Mesenchymal stem cell (in vitro differentiated cells and primary cell): ENCODE measurements around the gene IQCH.
A peak's percentile ranks its signal among the peaks of the same experiment; 100 is the strongest.

Source experiments
- DNase-seq: peaks from one replicate; pipeline ENCODE4 v3.0.0-alpha.2; 2013
- H2AFZ ChIP-seq: one replicate; pipeline ENCODE4 v1.6.1; 2013; ENCODE audit warnings: low read depth, mild to moderate bottlenecking, control low read depth, inconsistent platforms, low read length, moderate library complexity
- H2AK5ac ChIP-seq: 2 replicates; pipeline ENCODE4 v1.6.1; 2013; ENCODE audit warnings: low read length, moderate library complexity, mild to moderate bottlenecking, inconsistent platforms; ENCODE audit not compliant: severe bottlenecking
- H2BK120ac ChIP-seq: one replicate; pipeline ENCODE4 v1.6.1; 2013; ENCODE audit warnings: low read depth, mild to moderate bottlenecking, inconsistent platforms, low read length, moderate library complexity
- H2BK12ac ChIP-seq, 2 experiments: one replicate each; pipeline ENCODE4 v1.6.1; 2013; ENCODE audit warnings: inconsistent platforms in 2 of 2, low read length in 2 of 2, mild to moderate bottlenecking in 2 of 2, moderate library complexity in 2 of 2, control low read depth in 1 of 2
- H2BK15ac ChIP-seq: one replicate; pipeline ENCODE4 v1.6.1; 2013; ENCODE audit warnings: mild to moderate bottlenecking, low read depth, inconsistent platforms; ENCODE audit not compliant: poor library complexity, severe bottlenecking
- H2BK5ac ChIP-seq: 2 replicates; pipeline ENCODE4 v1.6.1; 2013; ENCODE audit warnings: low read depth, mild to moderate bottlenecking, low read length, control low read depth, inconsistent platforms; ENCODE audit not compliant: poor library complexity, severe bottlenecking
- H3K14ac ChIP-seq, 2 experiments: one replicate each; pipeline ENCODE4 v1.6.1; 2013; ENCODE audit warnings: inconsistent platforms in 2 of 2, low read length in 2 of 2, control low read depth in 1 of 2, mild to moderate bottlenecking in 1 of 2, moderate library complexity in 1 of 2
- H3K18ac ChIP-seq, 2 experiments: one replicate each; pipeline ENCODE4 v1.6.1; 2013; ENCODE audit warnings: inconsistent platforms in 2 of 2, low read length in 2 of 2, control low read depth in 1 of 2, low read depth in 1 of 2, mild to moderate bottlenecking in 1 of 2
- H3K23ac ChIP-seq, 2 experiments: one replicate each; pipeline ENCODE4 v1.6.1; 2013; ENCODE audit warnings: inconsistent platforms in 2 of 2, low read length in 2 of 2, mild to moderate bottlenecking in 2 of 2, moderate library complexity in 2 of 2, control low read depth in 1 of 2
- H3K27ac ChIP-seq: 2 replicates; pipeline ENCODE4 v1.5.1; 2013; ENCODE audit warnings: mild to moderate bottlenecking, moderate library complexity, low read length, control low read depth, inconsistent platforms; ENCODE audit not compliant: poor library complexity, severe bottlenecking
- H3K27me3 ChIP-seq, 2 experiments: 2 replicates each; pipeline versions ENCODE4 v1.6.1 to v1.7.0; 2013; ENCODE audit warnings: low read length in 2 of 2, mild to moderate bottlenecking in 2 of 2, moderate library complexity in 2 of 2, control low read depth in 1 of 2, inconsistent platforms in 1 of 2; ENCODE audit not compliant: control insufficient read depth in 1 of 2, insufficient read depth in 1 of 2
- H3K36me3 ChIP-seq, 2 experiments: 2 replicates each; pipeline versions ENCODE4 v1.6.1 to v1.7.0; 2013; ENCODE audit warnings: low read length in 2 of 2, control low read depth in 1 of 2, inconsistent platforms in 1 of 2, low read depth in 1 of 2, mild to moderate bottlenecking in 1 of 2; ENCODE audit not compliant: insufficient read depth in 2 of 2, control insufficient read depth in 1 of 2
- H3K4ac ChIP-seq, 2 experiments: one replicate each; pipeline ENCODE4 v1.6.1; 2013; ENCODE audit warnings: inconsistent platforms in 2 of 2, low read length in 2 of 2, mild to moderate bottlenecking in 2 of 2, moderate library complexity in 2 of 2, control low read depth in 1 of 2, low read depth in 1 of 2
- H3K4me1 ChIP-seq: 2 replicates; pipeline ENCODE4 v1.6.1; 2013; ENCODE audit warnings: low read depth, low read length, control low read depth; ENCODE audit not compliant: control insufficient read depth, insufficient read depth
- H3K4me2 ChIP-seq: 2 replicates; pipeline ENCODE4 v1.6.1; 2013; ENCODE audit warnings: low read length, mild to moderate bottlenecking, inconsistent platforms; ENCODE audit not compliant: poor library complexity, severe bottlenecking
- H3K4me3 ChIP-seq, 2 experiments: 2 replicates each; pipeline versions ENCODE4 v1.5.1 to v1.7.0; 2013; ENCODE audit warnings: low read length in 2 of 2, mild to moderate bottlenecking in 2 of 2, control low read depth in 1 of 2, low read depth in 1 of 2; ENCODE audit not compliant: insufficient read depth in 1 of 2
- H3K79me1 ChIP-seq: replicated peaks from 2 replicates; pipeline ENCODE4 v1.6.1; 2013; ENCODE audit warnings: mild to moderate bottlenecking, control low read depth, low read length, inconsistent platforms; ENCODE audit not compliant: poor library complexity, severe bottlenecking
- H3K9ac ChIP-seq: 2 replicates; pipeline ENCODE4 v1.7.0; 2013; ENCODE audit warnings: mild to moderate bottlenecking, low read length, moderate library complexity
- H3K9me3 ChIP-seq: 2 replicates; pipeline ENCODE4 v1.7.0; 2013; ENCODE audit warnings: mild to moderate bottlenecking, low read length; ENCODE audit not compliant: control insufficient read depth
- H4K8ac ChIP-seq: one replicate; pipeline ENCODE4 v1.6.1; 2013; ENCODE audit warnings: inconsistent platforms, mild to moderate bottlenecking, low read length, moderate library complexity
- H4K91ac ChIP-seq: one replicate; pipeline ENCODE4 v1.6.1; 2013; ENCODE audit warnings: mild to moderate bottlenecking, low read length, inconsistent platforms
- WGBS: methylation state at CpG from one replicate; pipeline ENCODE4 v1.1.7; 2013; ENCODE audit warnings: mixed read lengths; 5-methylcytosine and 5-hydroxymethylcytosine counted together

Gene IQCH

GRCh38 chr15:67411486-67411885, 156.9 kb downstream of the IQCH start:
- H3K4me1 ChIP-seq, result peaks cover 11% of the 10 kb centered on the region

DNA sequence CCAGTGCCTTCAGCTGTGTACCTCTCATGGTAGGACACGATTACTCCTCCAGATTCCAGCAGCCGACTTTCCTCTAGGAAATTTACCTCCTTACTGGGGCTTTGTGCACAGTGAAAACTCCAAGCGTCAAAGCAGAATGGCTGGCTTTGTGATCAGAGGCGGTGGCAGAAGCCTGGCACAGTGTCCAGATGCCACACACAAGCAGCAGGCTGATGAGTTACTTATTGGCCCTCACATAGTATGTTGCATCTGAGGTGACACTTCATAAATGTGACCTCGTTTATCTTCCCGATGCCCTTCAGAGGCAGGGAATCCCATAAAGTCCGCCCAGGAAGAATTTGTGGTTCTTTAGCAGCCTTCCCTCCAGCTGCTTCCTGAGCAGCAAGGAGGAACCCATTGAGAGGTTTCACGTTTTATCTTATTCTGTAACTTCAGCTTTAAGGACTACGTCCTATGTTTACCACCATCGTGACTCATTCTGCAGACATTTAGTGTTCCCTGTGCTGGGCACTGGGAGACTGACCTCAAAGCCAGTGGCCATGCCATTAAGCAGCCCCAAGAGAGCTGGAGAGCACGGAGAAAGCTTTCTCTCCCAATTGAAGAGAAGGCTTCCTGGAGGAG, 159.3 kb downstream of the IQCH start:
- Histone ChIP-seq H3K4me2 (no peak overlapping the region), H3K27ac (peak overlapping the region; percentile 1), H2BK12ac (peak overlapping the region; percentile 33 to 51), H3K36me3 (no peaks in the 10 kb centered on the region), H2BK15ac (peak overlapping the region; percentile 65), H3K79me1 (no peaks in the 10 kb centered on the region), H3K4me1 (peaks cover 11% of the 10 kb centered on the region), H2BK5ac (no peak overlapping the region), H3K4me3 (no peak overlapping the region), H3K14ac (no peak overlapping the region), H4K8ac (peak overlapping the region; percentile 88), H3K18ac (peak overlapping the region; percentile 67 to 91), H2AFZ (no peak overlapping the region), H2BK120ac (no peak overlapping the region), H3K4ac (no peak overlapping the region), H3K9me3 (no peaks in the 10 kb centered on the region), H3K27me3 (no peaks in the 10 kb centered on the region), H2AK5ac (no peak overlapping the region), H4K91ac (peak overlapping the region; percentile 25), H3K23ac (no peak overlapping the region), H3K9ac (no peak overlapping the region)
- DNase-seq, result peak; percentile 85
- 31% methylated on average over 11 of the region's 11 CpGs for WGBS

More at GRCh38 chr15:67411486-67411885, 156.9 kb downstream of the IQCH start:
- Histone ChIP-seq H3K4me3 (no peak overlapping the region), H4K8ac (no peak overlapping the region), H3K14ac (no peak overlapping the region), H2BK12ac (no peak overlapping the region), H3K4ac (no peak overlapping the region), H3K27ac (no peak overlapping the region), H3K9me3 (no peaks in the 10 kb centered on the region), H2BK120ac (no peak overlapping the region), H3K18ac (no peak overlapping the region), H4K91ac (no peak overlapping the region), H3K36me3 (no peaks in the 10 kb centered on the region), H2AFZ (no peak overlapping the region), H3K4me2 (no peak overlapping the region), H2AK5ac (no peak overlapping the region), H3K23ac (no peak overlapping the region), H3K27me3 (no peaks in the 10 kb centered on the region), H2BK5ac (no peak overlapping the region), H2BK15ac (no peak overlapping the region), H3K79me1 (no peaks in the 10 kb centered on the region), H3K9ac (no peak overlapping the region)
- no peak for DNase-seq

DNA sequence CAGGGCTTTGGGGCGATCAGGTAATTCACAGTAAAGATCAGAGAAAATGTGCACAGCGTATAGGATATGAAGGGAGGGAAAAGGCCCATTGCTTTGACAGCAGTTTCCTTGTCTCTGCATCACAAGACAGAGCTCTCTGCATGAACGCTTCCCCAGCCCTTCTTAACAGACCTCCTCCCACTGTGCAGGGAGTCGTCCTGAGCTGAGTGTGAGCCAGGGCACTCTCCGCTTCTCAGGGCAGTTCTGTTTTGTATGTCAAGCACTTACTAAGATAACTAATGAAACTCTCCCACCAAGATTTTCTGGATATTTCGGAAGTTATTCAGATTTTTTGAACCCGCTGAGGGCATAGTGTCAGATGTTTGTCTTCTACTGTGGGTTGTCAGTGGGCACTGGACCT, 160.6 kb downstream of the IQCH start:
- no peak overlapping the region for H3K4me2 ChIP-seq
- H3K4me3 ChIP-seq, result no peak overlapping the region
- no peaks in the 10 kb centered on the region for H3K9me3 ChIP-seq
- H3K4me1 ChIP-seq, result peaks cover 11% of the 10 kb centered on the region
- no peak overlapping the region for H3K4ac ChIP-seq
- H3K27me3 ChIP-seq, result no peaks in the 10 kb centered on the region
- no peaks in the 10 kb centered on the region for H3K36me3 ChIP-seq
- H2BK5ac ChIP-seq, result no peak overlapping the region
- H4K8ac ChIP-seq, result no peak overlapping the region
- no peak overlapping the region for H3K14ac ChIP-seq
- H2AK5ac ChIP-seq, result no peak overlapping the region
- peak overlapping the region; percentile 59 for H3K27ac ChIP-seq
- no peaks in the 10 kb centered on the region for H3K79me1 ChIP-seq
- H3K9ac ChIP-seq, result no peak overlapping the region
- H2BK12ac ChIP-seq, result peak overlapping the region in 1 of 2 experiments; percentile 43
- no peak overlapping the region for H2AFZ ChIP-seq
- H3K23ac ChIP-seq, result no peak overlapping the region
- no peak for DNase-seq
- H4K91ac ChIP-seq, result no peak overlapping the region
- 69% methylated on average over 7 of the region's 7 CpGs for WGBS
- no peak overlapping the region for H2BK15ac ChIP-seq
- no peak overlapping the region for H2BK120ac ChIP-seq
- peak overlapping the region in 1 of 2 experiments; percentile 72 for H3K18ac ChIP-seq

GRCh38 chr15:67416891-67417290, 162.3 kb downstream of the IQCH start:
- H3K27ac ChIP-seq, result no peak overlapping the region
- H2AK5ac ChIP-seq, result no peak overlapping the region
- no peak overlapping the region for H4K8ac ChIP-seq
- no peak overlapping the region for H3K23ac ChIP-seq
- no peaks in the 10 kb centered on the region for H3K36me3 ChIP-seq
- no peak overlapping the region for H2BK120ac ChIP-seq
- H3K4me3 ChIP-seq, result no peak overlapping the region
- no peaks in the 10 kb centered on the region for H3K79me1 ChIP-seq
- H2BK15ac ChIP-seq, result no peak overlapping the region
- no peak overlapping the region for H3K9ac ChIP-seq
- H2AFZ ChIP-seq, result no peak overlapping the region
- H3K9me3 ChIP-seq, result no peaks in the 10 kb centered on the region
- no peak overlapping the region for H2BK5ac ChIP-seq
- no peak overlapping the region for H3K18ac ChIP-seq
- 75% methylated on average over 6 of the region's 6 CpGs for WGBS
- peaks cover 11% of the 10 kb centered on the region for H3K4me1 ChIP-seq
- H2BK12ac ChIP-seq, result no peak overlapping the region
- no peak overlapping the region for H3K4me2 ChIP-seq
- no peak overlapping the region for H4K91ac ChIP-seq
- DNase-seq, result no peak
- no peaks in the 10 kb centered on the region for H3K27me3 ChIP-seq
- H3K14ac ChIP-seq, result no peak overlapping the region
- H3K4ac ChIP-seq, result no peak overlapping the region
